GM12873 (cell line): ENCODE measurements around the gene MAPKAPK2.

Source experiments
- TF ChIP-seq, protein P1 (sequence below): IDR thresholded peaks from 2 replicates; pipeline ENCODE4 v1.5.1; 2012; ENCODE audit warnings: low read depth, mild to moderate bottlenecking, moderate library complexity, low read length, control low read depth; ENCODE audit not compliant: insufficient read depth; ENCODE audit errors: missing control alignments

Gene MAPKAPK2

DNA sequence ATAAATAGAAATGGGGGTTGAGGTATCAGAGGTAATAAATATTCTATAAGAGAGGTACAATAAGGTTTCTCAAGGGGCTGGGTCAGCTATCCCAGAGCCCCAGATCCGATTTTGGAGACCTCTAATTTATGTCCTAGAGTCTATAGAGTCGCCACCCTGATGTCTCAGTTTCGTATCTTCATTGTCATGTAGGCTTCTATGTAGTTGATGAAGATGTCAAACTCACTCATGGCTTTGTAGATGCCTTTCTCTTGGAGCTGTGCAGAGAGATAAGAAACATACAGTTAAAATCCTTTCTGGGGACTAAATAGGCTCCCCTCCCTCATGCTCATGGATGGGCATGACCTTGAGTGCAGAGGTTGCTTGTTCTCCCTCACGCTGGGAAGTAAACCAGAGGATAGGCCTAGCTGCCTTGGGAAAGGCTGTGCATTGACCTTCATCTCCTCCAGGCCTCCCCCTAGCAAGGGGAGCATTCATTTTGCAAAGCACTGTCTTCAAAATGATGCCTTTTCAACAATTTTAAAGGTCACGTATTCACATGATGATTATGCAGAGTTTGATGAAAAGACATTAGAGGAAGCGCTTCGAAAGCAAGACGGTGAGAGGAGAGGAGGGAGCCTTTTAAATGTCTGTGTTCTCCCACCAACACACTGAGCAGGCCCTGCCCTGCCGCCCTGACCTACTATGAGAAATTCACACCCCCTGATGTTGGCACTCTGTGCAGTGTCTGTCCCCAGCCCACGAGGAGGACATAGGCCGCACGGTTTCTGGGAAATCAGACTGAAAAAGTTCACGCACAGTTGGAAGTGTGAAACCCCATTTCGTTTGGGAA is 84.0 kb downstream of the MAPKAPK2 start:
- TF ChIP-seq, protein P1, sequence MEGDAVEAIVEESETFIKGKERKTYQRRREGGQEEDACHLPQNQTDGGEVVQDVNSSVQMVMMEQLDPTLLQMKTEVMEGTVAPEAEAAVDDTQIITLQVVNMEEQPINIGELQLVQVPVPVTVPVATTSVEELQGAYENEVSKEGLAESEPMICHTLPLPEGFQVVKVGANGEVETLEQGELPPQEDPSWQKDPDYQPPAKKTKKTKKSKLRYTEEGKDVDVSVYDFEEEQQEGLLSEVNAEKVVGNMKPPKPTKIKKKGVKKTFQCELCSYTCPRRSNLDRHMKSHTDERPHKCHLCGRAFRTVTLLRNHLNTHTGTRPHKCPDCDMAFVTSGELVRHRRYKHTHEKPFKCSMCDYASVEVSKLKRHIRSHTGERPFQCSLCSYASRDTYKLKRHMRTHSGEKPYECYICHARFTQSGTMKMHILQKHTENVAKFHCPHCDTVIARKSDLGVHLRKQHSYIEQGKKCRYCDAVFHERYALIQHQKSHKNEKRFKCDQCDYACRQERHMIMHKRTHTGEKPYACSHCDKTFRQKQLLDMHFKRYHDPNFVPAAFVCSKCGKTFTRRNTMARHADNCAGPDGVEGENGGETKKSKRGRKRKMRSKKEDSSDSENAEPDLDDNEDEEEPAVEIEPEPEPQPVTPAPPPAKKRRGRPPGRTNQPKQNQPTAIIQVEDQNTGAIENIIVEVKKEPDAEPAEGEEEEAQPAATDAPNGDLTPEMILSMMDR, result no peak

DNA sequence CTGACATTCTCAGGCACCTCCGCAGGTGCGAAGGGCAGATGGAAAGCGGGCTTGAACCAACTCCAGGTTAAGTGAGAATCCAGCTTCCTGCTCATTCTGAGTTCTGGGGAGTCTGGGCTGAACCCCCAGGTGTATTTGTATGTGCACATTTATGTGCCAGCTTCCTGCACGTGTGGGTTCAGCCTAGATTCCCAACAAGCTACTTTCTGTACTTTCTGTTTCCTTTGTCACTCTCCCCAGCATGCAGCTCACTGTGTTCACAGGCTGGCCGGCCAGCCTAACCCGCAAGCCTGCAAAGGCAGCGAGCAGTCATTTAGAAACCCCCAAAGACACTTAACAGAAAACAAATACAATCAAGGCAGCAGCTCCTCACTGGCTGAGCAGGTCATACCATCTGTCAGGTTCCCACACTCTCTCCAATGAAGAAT is 84.6 kb downstream of the MAPKAPK2 start:
- TF ChIP-seq, protein P1, result no peak

DNA sequence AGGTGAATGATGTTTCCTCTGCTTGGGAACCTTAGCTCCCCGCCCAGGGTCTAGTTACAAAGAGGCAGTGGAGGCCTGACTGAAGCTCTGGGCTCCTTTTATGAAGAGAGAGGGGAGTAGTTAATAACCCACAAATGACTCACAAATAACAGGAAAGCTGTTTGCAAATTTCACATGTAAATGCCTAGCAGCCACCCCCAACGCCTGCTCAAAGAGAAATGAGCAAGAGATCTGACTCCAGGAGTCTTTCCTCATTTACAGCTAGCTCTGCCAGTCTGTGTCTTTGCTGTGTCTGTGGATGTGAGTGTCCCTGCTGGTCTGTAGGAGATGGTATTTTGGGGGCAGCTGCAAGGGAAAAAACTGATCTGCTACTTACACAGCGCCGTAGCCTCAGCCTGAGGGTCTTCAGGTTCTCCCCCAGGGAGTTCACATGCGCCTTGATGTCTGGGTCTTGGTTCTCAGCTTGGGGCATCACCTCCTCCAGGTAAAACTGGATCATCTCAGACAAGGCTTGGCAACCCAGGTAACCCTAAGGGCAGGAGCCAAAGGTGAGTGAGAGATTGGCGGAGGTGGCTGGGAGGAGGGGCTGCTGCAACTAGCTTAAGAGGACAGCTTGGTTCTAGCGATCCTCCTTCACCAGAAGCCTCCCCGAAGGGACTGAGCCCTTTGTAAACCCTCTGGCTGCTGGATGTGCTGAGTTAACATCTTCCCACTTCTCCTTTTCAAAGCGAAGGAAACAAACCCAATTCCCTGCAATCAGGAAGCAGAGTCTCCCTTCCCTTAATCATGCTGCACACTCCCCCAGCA is 86.0 kb downstream of the MAPKAPK2 start, which contains the start of gene IL19:
Gene IL19 (plus strand): TSS at position 243 of the 807 bp plus-strand sequence. CDS start 65,890 bp downstream, outside the sequence.
- TF ChIP-seq, protein P1, result peak; percentile 3

DNA sequence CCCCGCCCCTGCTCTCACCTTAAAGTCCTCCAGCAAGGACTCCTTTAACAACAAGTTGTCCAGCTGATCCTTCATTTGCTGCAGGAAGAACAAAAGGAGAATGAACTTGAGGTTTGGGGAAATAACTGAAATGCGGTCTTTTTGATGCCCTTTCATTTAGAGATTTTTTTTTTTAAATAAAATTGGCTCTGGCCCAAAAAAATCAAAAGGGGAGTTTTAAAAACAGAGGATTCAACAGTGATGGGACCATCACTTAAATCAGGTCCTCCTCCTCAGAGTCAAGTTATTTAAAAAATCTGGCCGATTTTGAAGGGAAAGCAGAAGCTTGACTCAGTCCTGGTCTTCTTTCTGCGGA is 86.6 kb downstream of the MAPKAPK2 start:
- TF ChIP-seq, protein P1, result no peak

DNA sequence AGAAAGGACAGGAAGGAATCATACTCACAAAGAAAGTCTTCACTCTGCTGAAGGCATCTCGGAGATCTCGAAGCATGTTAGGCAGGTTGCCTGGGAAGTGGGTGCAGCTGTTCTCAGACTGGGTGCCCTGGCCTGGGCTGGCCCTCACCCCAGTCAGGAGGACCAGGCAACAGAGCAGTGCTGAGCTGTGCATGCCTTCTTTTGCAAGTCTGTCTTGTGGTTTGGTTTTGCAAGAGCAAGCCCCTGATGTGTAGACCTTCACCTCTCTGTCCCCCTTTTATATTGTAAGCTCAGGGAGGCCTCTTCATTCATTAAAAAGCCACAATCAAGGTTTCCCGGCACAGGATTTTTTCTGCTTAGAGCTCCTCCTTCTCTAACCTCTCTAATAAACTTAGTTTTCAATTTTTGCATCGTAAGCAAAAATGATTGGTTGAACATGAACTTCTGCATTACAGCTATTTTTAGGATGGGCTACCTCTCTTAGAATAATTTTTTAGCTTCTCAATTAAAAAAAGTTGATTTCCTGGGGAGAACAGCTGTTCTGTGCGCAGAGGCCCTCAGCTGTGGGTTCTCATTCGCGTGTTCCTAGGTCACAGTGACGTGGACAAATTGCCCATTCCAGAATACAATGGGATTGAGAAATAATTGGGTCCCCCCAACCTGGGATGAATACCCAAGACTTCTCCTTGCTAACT is 87.7 kb downstream of the MAPKAPK2 start, which contains the start of gene IL10:
Gene IL10 (minus strand): TSS at position 252 of the 695 bp plus-strand sequence. CDS start 59 bp downstream, at position 193.
- TF ChIP-seq, protein P1, result no peak

DNA sequence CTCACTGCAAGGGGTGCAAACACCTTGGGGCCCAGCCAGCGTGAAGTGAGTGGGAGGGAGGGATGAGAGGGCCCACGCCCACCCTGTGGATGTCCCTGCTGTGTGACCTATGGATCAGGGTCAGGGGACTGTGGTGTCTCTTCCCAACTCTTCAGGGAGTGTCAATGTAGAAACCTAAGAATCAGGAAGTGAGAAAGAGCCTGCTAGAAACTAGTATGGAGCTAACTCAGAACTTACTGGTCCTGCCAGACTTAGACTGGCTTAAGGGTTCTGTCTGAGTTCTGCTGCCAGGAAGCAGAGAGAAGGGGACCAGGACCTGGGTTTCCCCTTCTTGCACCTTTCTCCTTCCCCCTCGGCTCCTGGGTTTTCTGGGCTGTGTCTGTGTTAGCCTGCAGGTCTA is 89.4 kb downstream of the MAPKAPK2 start:
- TF ChIP-seq, protein P1, result no peak

DNA sequence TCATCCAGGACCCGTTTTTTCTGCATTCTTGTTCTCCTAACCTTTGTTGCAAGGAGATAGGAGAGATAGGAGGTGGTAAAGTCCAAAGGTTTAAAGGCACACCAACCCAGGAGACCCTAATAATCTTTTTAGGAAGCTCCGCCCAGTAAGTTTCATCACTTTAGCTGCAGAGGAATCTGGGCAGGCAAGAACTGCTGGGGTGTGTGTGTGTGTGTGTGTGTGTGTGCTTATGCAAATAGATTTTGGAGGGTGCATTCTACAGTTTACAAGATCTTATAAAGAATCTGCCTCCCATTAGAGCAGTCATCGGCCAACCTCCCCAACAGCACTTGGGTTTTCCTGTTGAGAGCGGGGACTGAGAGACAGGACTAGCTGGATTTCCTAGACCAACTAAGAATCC is 91.5 kb downstream of the MAPKAPK2 start:
- TF ChIP-seq, protein P1, result no peak
